Stimulated activated CD8-positive, alpha-beta memory T cell treated with anti-CD3 and anti-CD28 coated beads, Interleukin-7, amount 100 ng/mL, for 1 hour (primary cell): ENCODE results near the gene SLC1A3.
"Not testable (repeated sequence)": the region's sequence is repeated elsewhere in the genome, so short reads cannot be mapped to it uniquely, and the experiment has no call there.

Experiments used
- DNase-seq, 2 donors: peaks; one replicate each; pipeline ENCODE4 v3.0.0-alpha.2; 2020; ENCODE audit warnings: low read depth in 2 of 2

SLC1A3 gene

DNA sequence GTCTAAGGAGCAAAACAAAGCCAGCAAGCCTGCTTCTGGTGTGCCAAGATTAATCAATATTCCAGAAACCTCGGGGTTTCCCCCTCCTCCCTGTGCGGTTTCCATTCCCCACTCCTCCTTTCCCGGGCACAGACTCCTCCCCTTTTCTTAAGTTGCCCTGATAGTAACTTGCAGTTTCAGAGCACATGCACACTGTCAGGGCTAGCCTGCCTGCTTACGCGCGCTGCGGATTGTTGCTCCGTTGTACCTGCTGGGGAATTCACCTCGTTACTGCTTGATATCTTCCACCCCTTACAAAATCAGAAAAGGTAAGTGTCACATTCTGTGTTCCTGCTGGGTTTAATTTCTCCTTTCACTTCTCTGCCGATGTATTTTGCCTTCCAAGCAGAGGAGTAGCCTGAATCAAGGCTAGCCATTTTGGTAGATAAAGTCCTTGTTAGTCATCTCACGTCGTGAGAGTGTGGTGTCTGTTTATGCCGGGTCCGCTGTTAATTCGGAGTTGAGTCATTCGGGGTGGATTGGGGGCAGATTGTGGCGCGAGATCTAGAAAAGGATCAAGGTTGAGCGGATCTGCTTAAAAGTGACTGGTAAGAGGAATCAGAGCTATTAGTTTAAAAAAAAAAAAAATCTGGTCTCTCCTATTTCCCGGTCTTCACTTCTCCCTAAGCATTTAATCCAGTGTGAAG is at the start of gene SLC1A3:
SLC1A3 (plus strand) TSS at position 179 of the 686 bp plus-strand sequence. CDS start 1,818 bp downstream, outside the sequence.
- no peak for DNase-seq

DNA sequence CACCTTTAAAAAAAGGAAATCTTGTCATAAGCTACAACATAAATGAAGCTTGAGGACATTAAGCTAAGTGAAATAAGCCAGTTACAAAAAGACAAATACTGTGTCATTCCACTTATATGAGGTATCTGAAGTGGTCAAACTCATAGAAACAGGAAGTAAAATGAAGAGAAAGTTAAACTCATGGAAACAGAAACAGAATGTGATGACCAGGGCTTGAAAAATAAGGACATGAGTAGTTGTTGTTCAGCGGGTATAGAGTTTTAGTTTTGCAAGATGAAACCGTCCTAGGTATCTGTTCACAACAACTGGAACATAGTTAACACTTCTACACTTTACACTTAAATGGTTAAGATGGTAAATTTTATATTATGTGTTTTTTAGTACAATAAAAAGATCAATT is 47.8 kb upstream of the SLC1A3 start:
- DNase-seq: no peak

DNA sequence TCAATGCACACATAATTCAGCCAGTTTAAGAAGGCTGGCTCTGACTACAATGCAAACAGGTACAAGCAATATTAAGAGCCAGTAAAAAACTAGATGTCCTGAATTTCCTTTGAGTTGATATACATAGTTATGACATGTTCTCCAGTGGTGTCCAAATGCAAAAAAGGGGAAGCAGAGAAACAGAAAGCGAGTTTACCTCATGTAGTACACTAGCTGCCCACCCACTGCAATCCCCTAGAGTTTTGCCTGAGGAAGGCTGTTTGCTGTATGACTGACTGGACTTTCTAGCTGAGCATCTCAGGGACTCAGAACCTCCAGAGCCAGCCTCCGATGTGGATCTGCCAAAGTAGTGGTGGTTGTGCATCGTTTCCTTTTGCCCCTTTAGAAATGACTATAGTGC is 44.8 kb upstream of the SLC1A3 start:
- no peak for DNase-seq

DNA sequence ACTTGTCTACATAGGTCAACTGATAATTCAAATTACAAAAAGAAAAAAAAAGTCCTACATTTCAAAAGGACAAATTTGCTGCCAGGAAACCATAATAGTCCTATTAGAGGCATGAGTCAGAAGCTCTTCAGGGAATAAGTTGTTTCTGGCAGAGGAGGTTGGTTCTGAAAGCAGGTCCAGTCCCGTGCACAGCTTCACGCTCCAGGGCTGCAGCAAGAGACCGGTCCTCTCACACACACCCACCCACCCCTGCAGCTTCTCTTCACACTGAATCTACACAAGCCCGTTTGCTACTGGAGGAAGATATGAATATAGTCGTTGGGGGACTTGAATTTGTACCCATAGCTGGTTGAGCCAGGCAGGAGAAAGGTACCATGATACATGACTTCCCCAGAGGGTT is 36.9 kb upstream of the SLC1A3 start:
- no peak for DNase-seq

DNA sequence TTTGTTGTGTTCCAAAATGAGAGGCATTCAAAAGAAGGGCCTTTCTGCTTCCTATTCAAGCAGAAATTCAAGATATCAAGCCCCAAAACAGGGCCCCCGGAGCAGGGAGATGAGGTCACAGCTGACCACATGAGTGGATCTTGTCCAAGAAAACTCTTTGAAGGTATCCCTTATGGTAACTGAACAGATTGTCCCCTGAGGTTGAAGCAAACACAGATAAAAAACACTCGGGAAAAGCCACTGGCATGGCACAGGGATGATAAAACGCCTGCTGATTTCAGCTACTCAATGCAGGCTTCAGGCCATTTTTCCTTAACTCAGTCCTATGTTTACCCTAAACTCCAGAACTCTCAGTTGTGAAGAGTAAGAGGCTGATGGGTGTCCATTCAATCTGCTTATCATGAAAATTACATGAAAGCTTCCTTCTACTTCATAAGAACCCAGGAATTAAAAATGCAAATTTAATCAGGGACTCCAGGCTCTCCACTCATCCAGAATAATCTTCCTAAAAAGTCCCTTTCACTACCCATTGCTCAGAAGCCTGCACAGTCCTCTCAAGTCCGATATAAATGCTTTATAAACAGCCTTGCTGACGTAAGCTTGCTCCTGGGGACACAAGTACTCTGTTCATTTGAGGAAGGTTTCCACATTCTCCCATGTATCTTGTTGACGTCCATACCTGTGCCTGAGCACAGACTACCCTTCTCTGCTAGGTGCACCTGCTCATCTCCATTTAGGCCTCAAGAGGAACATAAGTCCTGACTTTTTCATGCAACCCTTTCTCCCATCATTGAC is 35.9 kb upstream of the SLC1A3 start:
- DNase-seq: no peak

DNA sequence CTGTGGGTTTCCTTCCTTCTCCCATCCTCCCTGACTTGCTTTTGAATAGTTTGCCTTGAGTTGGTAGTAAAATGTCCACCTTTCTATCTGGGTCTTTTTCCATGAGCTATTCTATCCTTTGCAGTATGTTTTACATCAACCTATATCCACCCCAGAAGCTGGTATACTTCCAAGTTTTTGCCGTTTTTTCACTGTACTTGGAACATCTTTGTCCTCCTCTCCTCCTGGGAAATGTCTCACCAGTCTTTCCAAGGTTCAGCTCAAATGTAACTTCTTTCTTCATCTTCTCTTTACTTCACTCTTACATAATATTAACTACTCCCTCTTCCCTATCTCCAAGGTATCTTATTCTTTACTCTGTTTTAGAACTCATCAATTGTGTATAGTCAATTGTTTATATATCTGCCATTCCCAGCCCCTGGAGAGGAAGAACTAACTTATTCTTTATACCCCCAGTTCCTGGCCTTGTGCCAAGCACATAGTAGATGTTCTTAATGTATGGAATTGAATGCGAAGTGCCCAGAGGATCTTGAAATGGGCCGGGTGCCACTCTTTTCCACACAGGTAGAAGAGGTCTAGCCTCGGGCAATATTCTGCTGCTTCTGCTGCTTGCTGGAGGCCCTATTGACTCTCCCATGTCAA is 34.9 kb upstream of the SLC1A3 start:
- no peak for DNase-seq

DNA sequence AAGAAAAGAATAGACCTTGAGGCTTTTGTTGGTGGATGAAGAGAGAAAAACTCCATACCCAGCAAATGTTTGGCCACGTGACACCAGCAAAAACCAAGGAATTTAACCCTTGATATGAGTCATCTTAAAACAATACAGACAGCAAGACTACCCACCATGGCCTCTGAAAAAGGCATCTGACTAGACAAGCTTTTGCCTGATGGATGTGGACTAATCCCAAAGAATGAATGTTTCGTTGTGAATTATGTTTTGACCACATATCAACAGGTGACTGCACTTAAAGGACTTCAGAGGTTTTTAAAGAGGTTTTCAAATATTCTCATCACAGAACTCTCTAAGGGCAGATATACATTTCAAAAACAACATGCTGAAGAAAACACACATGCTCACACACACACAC is 33.0 kb upstream of the SLC1A3 start:
- no peak for DNase-seq

DNA sequence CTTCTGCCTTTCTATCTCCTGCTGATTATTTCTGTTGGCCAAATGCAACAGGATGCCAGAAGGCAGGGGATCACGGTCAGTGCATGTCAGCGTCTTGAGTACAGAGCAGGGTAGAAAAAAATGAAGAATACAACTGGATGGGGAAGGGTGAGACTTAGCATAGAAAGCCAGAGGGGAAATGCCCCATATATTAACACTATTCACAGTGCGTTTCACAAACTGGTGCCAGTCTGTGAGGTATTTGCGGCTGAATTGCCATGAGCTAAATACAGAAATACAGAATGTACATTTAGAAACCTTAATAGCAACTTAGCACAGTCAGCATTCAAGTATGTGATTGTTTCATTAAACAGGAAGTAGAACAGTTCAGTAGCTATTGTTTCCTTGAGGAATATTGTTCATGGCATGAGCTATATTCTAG is 31.0 kb upstream of the SLC1A3 start:
- no peak for DNase-seq

DNA sequence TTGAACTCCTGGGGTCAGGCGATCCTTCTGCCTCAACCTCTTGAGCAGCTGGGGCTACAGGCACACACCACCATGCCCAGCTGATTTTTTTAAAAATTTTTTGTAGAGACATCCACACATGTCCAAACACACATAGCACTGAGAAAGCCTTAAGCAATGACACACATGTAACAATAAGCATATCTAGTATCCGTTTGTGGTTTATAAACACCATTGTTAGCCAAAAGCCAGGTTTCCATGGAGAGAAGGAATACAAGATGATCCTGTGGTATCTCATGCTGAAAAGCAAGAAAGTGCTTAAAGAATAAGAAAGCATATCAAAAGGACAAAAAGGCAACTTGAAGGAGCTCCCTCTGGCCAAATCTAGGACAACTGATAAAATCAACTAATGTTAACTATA is 29.7 kb upstream of the SLC1A3 start:
- no peak for DNase-seq

DNA sequence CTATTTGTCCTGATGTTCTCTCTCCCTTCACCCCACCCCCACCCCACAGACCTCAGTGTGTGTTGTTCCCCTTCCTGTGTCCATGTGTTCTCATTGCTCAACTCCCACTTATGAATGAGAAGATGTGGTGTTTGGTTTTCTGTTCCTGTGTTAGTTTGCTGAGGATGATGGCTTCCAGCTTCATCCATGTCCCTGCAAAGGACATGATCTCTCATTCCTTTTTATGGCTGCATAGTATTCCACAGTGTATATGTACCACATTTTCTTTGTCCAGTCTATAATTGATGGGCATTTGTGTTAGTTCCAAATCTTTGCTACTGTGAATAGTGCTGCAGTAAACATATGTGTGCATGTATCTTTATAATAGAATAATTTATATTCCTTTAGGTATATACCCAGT is 26.5 kb upstream of the SLC1A3 start:
- DNase-seq: not testable (repeated sequence)

DNA sequence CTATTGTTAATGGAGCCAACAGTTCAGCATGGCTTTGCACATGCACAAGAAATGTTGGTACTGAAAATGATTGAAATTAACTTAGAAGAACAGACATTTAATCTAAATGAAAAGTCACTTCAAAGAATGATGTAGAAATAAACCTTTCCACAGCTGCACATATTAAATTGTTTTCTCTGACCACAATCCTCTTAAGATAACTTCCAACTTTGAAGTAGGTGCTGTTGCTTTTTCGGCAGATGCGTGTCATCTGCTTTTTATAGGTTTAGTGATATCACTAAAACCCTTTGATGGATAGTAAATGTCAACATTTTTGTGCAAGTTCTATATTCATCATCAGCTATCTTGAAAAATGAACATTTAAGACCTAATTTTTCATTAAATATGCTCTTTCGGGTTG is 25.3 kb upstream of the SLC1A3 start:
- DNase-seq: no peak

DNA sequence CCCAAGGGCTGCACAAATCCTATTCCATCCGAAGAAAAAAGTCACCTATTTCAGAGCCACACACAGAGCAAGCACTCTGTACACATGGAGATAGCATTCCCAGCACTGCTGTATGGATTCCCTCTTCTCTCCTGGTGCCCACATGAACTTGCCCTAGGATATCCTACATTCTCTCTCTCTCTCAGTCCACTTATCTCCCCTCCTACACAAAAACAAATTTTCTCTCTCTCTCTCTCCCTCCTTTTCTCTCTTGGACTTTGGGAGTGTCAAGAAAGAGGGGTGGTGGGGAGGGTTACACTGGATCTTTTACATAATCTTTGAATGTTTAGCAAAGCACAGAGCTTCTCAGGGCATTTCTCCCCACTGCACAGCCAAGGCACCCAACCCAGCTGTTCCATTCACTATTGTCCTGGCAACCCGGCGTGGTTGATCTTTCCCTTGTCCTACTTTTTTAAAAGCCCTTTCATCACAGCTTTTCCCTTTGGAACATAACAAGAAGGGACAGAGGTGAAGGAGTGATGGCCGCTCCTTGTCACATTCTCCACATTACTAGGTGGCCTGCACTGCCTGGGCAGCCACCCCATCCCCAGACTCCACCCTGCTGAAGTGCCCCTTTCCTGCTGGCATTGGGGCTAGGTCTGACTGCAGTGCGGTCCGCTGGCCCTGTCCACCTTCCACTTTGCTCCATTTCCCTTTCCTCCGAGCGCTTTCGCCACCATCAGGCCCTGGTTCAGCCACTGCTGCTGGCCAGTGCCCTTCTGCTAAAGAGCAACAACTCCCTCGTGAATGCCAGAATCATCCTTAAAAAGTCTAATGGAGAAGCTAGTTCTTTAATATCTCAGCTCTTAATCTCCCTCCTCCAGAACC is 22.2 kb upstream of the SLC1A3 start:
- DNase-seq: no peak

DNA sequence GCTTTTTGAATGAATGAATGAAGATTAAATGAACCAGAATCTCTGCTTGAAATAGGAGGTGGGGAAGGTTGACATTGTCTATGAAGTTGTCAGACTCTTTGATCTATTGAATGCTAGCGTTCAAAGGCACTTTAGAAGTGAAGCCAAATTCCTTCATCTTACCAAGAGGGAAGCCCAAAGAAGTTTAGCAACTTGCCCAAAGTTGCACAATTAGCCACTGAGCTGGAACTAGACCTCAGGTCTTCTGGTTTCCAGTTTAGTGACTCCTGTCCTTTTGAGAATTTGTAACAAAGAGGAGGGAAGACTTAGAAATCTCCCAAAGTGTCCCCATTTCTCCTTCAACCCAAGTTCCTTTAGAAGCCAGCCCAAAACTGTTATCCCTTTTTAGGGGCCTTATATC is 20.7 kb upstream of the SLC1A3 start:
- no peak for DNase-seq

DNA sequence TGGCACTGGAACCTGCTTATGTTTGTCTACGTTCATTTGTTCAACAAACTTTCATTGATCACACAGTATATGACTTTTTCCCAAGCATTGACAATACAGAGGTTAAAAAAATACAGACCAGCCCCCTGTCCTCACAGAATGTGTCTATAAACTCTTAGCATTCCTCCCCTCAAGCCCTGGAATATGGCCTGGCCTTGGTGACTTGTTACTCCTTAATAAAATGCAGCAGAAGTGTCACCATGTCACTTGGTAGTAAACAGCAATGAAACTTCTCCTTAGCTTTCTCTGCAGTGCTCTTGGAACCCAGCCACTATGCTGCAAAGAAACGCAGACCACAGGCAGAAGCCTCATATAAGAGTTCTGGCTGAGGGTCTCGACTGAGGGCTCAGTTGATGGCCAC is 19.1 kb upstream of the SLC1A3 start:
- no peak for DNase-seq

DNA sequence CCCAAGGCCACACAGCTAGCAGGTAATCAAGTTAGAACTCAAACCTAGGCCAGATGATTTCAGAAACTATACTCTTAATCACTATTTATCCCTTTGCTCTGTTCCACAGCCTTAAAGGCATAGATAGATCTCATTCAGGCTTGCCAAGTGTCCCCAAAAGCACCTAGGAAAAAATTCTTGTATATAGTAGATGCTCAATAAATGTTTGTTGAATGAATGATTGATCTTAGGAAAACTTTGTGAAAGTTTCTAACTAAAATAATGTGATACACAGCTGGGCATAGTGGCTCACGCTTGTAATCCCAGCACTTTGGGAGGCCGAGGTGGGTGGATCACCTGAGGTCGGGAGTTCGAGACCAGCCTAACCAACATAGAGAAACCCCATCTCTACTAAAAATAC is 16.7 kb upstream of the SLC1A3 start:
- not testable (repeated sequence) for DNase-seq

DNA sequence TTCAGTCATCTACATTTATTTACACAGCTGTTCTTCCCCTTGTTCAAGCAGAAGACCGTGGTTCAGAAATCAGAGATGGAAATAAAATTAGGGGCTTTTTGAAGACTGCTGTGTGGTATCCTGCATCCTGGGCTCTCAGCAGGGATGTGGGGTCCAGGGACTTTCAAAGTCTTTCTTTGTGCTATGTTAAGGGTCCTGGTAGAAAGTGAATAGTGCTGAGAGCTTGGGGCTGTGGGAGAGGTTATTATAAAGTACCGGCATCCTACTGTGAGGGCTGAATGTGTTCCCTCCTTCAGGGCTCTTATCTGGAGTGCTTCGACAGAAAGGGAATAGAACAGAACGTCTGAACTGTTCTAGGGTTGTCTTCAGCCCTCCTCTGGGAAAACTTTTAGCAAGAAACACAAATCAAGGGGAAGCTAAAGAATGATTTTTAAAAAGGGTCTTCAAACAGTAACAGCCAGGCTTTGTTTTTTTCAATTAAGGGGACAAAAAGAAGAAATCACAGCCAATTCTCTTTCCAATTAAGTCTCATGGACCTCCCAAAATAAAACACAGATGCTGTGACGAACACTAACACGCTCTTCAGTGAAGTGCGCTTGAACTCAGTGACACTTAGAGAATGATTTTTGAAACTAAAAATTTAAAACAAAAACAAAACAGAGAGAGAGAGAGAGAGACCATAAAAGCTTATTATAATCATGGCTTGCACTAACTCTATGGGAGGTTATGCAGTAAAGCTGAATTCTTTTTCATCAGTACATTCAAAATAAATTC is 15.7 kb upstream of the SLC1A3 start:
- no peak for DNase-seq

DNA sequence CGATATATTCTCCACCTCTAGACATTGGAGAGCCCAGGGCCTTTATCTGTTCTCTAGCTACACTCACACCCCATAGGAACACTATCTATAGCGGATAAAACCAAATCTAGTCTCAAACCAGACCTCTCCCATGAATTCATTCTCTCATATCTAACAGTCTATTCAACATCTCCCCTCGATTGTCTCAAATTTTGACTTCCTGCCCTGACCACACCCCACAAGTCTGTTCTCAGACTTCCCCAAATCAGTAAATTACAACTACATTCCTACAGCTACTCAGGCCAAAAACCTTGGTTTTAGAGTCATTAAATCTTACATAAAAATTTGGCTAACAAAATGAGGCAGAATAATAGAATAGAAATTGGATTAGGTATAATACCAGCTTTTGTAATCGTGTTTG is 12.5 kb upstream of the SLC1A3 start:
- no peak for DNase-seq

DNA sequence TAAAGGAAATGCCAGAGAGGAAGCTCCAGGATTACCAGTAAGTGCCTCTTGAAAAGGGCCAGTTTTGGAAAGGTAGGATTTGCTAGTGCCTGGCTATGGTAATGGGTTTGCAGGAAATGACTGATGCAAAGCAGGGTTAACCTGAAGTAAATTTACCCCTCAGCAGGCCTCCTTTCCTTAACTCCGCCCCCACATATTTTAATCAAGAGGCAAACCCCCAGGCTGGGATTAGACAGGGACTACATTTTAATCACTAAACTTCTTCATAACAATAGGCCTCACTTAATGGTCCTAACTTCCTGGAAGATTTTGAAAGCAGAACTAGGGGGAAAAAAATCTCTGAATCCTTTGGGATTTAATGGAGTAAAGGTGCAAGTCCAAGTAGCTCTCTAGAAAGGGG is 10.2 kb upstream of the SLC1A3 start:
- DNase-seq: no peak

DNA sequence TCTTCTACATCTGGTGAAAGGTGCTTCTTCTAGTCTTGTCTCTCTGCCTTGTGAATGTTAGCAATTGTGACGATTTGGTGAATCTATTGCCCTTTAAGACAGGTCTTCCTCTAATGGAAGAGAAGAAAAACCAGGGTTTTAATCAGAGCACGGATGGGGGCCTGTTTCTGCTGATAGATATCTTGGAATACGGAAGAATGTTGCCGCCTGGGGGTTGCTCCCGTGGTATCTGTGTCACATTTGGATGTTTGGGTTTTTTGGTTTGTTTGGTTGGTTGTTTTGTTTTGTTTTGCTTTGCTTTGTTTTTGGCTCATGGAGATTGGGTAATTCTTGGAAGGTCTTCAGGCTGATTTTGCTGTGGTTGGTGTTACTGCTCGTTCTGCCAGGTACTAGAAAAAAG is 9.7 kb upstream of the SLC1A3 start:
- DNase-seq: no peak

DNA sequence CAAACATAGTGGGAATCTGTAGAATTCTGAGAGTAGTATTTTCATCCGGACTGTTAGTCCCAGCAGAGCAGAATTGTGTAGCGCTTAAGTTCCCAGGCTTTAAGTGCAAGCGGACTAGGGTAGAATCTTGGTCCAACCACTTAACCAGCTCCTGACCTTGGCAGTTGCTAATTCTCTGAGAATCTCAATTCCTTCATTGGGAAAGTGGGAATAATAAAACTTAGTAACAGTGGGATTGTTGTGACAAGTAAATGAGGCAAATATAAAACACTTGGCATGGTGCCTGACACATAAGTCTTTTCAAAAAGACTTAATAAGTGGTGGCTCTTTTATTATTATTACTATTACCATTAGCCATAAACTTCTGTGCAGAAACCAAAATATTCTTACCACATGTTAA is 8.4 kb upstream of the SLC1A3 start:
- no peak for DNase-seq
